Measurements from ENCODE around the gene CHIC2.

CHIC2 gene

DNA sequence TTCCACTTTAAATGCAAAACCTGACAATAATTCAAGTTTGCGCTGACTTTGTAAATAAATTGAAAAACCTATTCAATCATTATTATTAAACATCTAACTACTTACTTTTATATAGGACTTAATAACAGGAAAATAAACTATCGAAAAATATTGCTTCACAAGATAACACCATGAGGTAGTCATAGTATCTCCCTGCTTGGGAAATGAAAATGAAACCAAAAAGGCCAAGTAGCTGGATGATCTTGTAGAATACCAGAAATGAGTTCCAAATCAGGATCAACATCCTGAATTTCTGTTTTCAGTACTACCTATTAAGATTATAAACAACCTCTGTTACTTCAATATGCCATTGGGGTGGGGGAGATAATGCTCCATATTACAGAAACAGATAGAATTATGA lies 58.9 kb downstream of the CHIC2 start:
- no peak for DNase-seq (ENCODE audit: low read depth)

GRCh38 chr4:54004463-54004862 lies 59.9 kb downstream of the CHIC2 start:
- DNase-seq (ENCODE audit: low read depth): no peak

- no peak for DNase-seq (ENCODE audit: low read depth)
These were observed 62.6 kb downstream of the CHIC2 start for GRCh38 chr4:54001668-54002365.

- DNase-seq (ENCODE audit: low read depth): no peak
These were observed 66.5 kb downstream of the CHIC2 start for GRCh38 chr4:53997898-53998297.

GRCh38 chr4:53994382-53995102 lies 69.9 kb downstream of the CHIC2 start:
- DNase-seq (ENCODE audit: low read depth): no peak

GRCh38 chr4:53992785-53993184 lies 71.6 kb downstream of the CHIC2 start:
- no peak for DNase-seq (ENCODE audit: low read depth)

- DNase-seq (ENCODE audit: low read depth): no peak
These were observed 72.6 kb downstream of the CHIC2 start for GRCh38 chr4:53991821-53992220.

DNA sequence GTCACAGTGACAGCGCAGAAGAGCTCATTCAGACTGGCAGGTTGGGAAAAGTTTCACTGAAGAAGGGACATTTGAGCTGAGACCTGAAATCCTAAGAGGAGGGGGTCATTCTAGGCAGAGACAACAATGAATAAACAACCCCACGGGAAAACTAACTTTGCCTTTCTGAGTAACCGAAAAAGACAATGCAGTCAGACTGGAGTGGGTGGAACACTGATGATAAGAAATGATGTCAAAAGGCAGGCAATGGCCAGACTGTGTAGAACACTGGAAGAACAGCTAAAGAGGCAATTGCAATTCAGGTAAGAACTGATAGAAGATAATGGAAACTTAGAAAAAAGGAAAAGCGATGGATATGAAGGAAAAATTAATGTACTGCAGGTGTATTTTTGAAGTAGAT lies 73.8 kb downstream of the CHIC2 start:
- no peak for DNase-seq (ENCODE audit: low read depth)

DNA sequence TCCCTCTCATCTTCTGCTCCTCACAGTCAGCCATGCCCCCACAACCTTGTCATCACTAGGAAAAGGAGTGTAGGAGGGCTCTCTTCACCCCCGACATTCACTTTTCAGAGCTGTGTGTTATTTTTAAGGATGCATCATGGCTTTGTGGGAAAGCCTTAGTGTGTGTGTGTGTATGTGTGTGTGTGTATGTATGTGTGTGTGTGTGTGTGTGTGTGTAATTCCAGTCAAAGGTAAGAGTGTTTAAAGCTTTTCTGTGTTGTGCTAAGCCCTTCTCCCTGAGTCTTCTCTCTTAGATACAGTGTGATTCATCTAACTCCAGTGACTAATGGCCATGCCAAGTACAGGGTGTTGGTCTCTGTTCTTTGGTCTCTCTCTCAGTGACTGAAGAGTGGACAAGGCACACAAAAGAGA lies 76.6 kb downstream of the CHIC2 start:
- no peak for DNase-seq (ENCODE audit: low read depth)

DNA sequence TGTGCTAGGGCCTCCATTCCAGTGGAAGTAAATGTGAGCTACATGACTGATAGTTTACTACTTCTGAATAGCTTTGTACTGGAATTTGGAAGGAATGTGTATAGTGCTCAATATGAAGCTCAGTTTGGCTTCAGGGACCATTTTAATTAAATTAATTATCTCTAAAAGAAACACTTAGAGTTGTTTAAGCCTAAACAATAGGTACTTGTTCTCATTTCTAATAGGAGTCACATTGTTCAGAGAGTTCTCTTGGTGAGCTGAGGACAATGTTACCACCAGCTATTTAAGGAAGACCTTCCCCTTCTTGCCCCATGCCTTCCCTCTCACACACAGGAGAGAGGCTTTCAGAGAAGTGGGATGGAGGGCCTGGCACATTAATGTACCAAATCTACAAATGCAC lies 78.3 kb downstream of the CHIC2 start:
- no peak for DNase-seq (ENCODE audit: low read depth)

GRCh38 chr4:53981567-53981966 lies 82.8 kb downstream of the CHIC2 start:
- DNase-seq (ENCODE audit: low read depth): no peak

DNA sequence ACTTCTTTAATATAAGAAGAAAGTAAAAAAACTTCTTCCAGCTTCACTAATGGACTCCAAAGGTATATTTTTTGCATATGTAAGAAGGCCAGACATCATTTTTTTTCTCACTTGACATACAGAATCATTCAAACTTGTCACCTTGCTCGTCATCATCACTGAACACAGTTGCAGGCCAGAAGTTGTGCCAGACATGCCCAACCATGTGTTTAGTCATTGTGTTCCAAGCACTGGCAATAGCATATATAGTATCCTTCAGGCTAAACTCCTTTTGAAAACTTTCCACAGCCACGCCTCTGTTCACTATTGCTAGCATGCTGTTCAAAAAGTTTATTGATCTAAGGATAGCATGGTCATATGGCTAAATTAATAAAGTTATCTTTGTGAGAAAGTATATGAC lies 83.3 kb downstream of the CHIC2 start:
- no peak for DNase-seq (ENCODE audit: low read depth)

DNA sequence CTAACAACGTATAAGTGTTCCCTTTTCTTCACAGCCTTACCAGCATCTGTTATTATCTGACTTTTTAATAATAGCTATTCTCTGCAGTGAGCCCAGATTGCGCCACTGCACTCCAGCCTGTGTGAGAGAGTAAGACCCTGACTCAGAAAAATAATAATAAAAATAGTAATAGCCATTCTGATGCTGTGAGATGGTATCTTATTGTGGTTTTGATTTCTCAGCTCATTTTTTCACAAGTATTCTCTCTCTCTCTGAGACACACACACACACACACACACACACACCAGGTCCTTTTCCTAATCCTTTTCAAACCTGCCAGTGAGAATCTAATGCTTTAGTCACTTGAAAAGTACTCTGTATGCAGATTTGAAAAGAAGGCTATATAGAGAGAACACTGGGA lies 89.8 kb downstream of the CHIC2 start:
- no peak for DNase-seq (ENCODE audit: low read depth)

DNA sequence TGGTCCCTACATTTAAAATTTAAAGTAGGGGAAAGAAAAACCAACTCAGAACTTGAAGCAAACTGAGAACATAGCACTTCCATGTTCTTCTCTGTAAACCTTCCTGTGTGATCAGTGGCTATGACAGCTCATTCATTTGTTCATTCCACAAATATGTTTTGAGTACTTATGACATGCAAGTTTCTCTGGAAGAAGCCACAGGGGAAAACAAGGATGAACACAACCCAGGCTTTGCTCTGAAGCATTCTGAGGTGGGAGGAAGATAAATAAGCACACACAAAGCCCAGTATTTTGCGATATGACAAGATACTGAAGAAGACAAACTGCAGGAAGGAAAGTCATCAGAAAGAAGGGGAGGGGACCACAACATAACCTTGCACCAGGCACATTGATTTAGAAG lies 96.4 kb downstream of the CHIC2 start:
- DNase-seq (ENCODE audit: low read depth): no peak

GRCh38 chr4:53963781-53964180 lies 100.6 kb downstream of the CHIC2 start:
- DNase-seq (ENCODE audit: low read depth): no peak

DNA sequence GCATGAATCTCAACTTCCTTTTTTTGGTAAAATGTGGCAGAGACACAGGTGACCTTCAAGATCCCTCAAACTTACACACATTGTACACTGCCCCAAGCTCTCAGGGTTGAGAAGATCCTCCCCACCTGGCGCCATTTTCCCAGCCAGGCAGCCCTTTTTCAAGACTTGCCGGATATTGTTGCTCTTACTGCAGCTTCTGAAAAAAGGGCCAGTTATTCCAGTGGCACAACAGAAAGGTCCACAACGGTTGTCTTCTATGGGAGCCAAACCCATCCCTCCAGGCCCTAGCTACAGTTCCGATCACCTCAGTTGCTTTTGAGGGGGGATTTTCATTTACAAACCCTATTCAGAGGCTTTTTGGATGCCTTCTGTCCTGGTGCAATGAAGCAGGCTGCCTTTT lies 101.1 kb downstream of the CHIC2 start:
- no peak for DNase-seq (ENCODE audit: low read depth)

GRCh38 chr4:53962516-53963225 lies 101.7 kb downstream of the CHIC2 start:
- DNase-seq (ENCODE audit: low read depth): no peak

- no peak for DNase-seq (ENCODE audit: low read depth)
These were observed 103.1 kb downstream of the CHIC2 start for GRCh38 chr4:53961351-53961750.

GRCh38 chr4:53960843-53961242 lies 103.6 kb downstream of the CHIC2 start:
- DNase-seq (ENCODE audit: low read depth): no peak

All from stimulated activated CD8-positive, alpha-beta memory T cell treated with anti-CD3 and anti-CD28 coated beads, Interleukin-15, amount 100 ng/mL, for 24 hours (primary cell).